Measurements from ENCODE around the gene PLPP1. TPM values are rescaled to one million over a fixed set of nuclear protein-coding genes. Genes with fewer than 3 reads are reported as not detected.

PLPP1 gene
- total and polyA plus RNA-seq, 2 experiments from 2014 or later = 39.1 to 97.1 TPM

DNA sequence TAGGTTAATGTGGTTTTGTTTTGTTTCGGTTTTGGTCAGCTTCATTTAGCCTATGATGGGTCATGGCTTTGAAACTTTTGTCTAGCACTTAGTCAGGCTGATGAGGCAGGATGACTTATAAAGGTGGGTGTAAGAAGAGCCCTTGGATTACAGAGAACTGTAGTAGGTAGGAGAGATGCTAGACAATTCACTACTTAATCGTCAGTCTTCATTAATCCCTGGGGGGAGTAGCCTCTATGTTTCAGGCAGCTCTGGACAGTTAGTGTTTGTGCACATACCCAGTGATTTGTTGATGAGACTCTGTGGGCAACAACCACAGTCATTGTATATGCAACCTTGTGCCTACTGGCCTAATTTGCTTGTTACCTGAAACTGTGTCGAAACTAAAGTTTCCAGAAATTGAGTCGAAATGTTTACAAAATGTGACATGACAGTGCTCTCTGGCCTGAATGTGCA lies 113.7 kb downstream of the PLPP1 start (continued):
- TF ChIP-seq, protein P1, sequence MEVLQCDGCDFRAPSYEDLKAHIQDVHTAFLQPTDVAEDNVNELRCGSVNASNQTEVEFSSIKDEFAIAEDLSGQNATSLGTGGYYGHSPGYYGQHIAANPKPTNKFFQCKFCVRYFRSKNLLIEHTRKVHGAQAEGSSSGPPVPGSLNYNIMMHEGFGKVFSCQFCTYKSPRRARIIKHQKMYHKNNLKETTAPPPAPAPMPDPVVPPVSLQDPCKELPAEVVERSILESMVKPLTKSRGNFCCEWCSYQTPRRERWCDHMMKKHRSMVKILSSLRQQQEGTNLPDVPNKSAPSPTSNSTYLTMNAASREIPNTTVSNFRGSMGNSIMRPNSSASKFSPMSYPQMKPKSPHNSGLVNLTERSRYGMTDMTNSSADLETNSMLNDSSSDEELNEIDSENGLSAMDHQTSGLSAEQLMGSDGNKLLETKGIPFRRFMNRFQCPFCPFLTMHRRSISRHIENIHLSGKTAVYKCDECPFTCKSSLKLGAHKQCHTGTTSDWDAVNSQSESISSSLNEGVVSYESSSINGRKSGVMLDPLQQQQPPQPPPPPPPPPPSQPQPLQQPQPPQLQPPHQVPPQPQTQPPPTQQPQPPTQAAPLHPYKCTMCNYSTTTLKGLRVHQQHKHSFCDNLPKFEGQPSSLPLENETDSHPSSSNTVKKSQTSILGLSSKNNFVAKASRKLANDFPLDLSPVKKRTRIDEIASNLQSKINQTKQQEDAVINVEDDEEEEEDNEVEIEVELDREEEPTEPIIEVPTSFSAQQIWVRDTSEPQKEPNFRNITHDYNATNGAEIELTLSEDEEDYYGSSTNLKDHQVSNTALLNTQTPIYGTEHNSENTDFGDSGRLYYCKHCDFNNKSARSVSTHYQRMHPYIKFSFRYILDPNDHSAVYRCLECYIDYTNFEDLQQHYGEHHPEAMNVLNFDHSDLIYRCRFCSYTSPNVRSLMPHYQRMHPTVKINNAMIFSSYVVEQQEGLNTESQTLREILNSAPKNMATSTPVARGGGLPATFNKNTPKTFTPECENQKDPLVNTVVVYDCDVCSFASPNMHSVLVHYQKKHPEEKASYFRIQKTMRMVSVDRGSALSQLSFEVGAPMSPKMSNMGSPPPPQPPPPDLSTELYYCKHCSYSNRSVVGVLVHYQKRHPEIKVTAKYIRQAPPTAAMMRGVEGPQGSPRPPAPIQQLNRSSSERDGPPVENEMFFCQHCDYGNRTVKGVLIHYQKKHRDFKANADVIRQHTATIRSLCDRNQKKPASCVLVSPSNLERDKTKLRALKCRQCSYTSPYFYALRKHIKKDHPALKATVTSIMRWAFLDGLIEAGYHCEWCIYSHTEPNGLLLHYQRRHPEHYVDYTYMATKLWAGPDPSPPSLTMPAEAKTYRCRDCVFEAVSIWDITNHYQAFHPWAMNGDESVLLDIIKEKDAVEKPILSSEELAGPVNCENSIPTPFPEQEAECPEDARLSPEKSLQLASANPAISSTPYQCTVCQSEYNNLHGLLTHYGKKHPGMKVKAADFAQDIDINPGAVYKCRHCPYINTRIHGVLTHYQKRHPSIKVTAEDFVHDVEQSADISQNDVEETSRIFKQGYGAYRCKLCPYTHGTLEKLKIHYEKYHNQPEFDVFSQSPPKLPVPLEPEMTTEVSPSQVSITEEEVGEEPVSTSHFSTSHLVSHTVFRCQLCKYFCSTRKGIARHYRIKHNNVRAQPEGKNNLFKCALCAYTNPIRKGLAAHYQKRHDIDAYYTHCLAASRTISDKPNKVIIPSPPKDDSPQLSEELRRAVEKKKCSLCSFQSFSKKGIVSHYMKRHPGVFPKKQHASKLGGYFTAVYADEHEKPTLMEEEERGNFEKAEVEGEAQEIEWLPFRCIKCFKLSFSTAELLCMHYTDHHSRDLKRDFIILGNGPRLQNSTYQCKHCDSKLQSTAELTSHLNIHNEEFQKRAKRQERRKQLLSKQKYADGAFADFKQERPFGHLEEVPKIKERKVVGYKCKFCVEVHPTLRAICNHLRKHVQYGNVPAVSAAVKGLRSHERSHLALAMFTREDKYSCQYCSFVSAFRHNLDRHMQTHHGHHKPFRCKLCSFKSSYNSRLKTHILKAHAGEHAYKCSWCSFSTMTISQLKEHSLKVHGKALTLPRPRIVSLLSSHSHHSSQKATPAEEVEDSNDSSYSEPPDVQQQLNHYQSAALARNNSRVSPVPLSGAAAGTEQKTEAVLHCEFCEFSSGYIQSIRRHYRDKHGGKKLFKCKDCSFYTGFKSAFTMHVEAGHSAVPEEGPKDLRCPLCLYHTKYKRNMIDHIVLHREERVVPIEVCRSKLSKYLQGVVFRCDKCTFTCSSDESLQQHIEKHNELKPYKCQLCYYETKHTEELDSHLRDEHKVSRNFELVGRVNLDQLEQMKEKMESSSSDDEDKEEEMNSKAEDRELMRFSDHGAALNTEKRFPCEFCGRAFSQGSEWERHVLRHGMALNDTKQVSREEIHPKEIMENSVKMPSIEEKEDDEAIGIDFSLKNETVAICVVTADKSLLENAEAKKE (CRISPR knock-in tag; IDR thresholded peaks at IDR 0.05) = no peak
- TF ChIP-seq STAT1 (IDR thresholded peaks at IDR 0.05; ENCODE audit: unreplicated experiment) (no peak), EZH2phosphoT487 (IDR thresholded peaks at IDR 0.05; ENCODE audit: unreplicated experiment) (no peak), CREB1 (CRISPR knock-in tag; IDR thresholded peaks at IDR 0.05; ENCODE audit: low read depth) (no peak)

DNA sequence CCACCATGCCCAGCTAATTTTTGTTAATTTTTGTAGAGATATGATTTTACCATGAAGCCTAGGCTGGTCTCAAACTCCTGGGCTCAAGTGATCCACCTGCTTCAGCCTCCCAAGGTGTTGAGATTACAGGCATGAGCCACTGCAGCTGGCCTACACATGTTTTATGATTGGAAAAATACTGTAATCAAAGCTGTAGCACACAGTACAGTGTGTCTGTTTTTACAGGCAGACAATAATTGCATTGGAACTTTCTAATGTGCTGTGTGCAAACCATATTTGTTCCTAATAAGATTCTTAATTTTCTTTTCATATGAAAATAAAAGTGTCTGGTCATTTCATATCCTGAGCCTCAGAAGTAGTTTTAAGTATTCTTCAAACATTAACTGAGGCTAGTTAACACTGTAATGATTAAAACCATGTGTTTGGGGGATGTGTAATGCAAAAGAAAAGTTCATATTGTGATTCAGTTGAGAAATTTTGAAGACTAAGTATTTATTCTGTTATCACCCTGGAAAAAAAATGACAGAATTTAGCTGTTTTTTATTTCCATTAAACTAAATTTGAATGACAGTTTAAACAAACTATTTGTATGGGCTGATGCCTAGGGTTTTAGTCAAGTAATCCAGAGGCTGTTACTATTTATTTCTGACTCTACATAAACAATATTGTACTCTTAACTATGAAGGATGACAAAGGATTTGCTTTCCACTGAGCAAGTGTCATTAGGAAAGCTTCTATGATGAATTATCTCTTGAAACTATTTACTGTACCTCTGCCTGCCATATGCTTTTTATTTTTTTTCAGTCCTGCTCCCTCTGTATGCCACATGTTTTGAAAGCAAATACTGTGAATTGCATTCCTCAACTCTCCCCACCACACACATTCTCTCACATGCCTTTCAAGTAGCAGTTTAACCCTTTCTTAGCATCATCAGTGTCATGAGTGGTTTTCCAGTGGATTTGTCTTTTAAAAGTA lies 115.5 kb downstream of the PLPP1 start:
- H2AFZ ChIP-seq = no peak overlapping the region
- Mint-ChIP-seq H3K9me3 (no peaks in the 10 kb centered on the region), H3K4me1 (peaks cover 8% of the 10 kb centered on the region; the same call in 2 of the 3 replicates), H3K36me3 (ENCODE audit: low read depth) (peaks cover 46% of the 10 kb centered on the region), H3K4me3 (no peak overlapping the region), H3K27ac (peak overlapping the region; percentile 64), H3K27me3 (ENCODE audit: insufficient read depth, low read depth, poor library complexity) (peaks cover 8% of the 10 kb centered on the region)
- H3K79me2 ChIP-seq (replicated peaks; ENCODE audit: insufficient read depth) = no peaks in the 10 kb centered on the region
- no peak overlapping the region for H3K4me2 ChIP-seq
- H3K4me3 ChIP-seq = no peak overlapping the region
- H3K9me2 ChIP-seq (ENCODE audit: insufficient read depth) = no peaks in the 10 kb centered on the region
- H4K20me1 ChIP-seq (replicated peaks; ENCODE audit: insufficient read depth) = no peaks in the 10 kb centered on the region
- peaks cover 6% of the 10 kb centered on the region; the same call in 1 of the 2 replicates for H3F3A ChIP-seq (replicated peaks; ENCODE audit: low read depth)
- TF ChIP-seq STAT1 (IDR thresholded peaks at IDR 0.05; ENCODE audit: unreplicated experiment) (no peak), CREB1 (CRISPR knock-in tag; IDR thresholded peaks at IDR 0.05; ENCODE audit: low read depth) (no peak), ZNF114 (CRISPR knock-in tag; IDR thresholded peaks at IDR 0.05) (no peak), ZNF331 (CRISPR knock-in tag; IDR thresholded peaks at IDR 0.05; ENCODE audit: low read depth) (no peak), EZH2phosphoT487 (IDR thresholded peaks at IDR 0.05; ENCODE audit: unreplicated experiment) (no peak)
- TF ChIP-seq, protein P1 (CRISPR knock-in tag; IDR thresholded peaks at IDR 0.05) = no peak
- ATAC-seq = peak; percentile 42
- H3K27me3 ChIP-seq (ENCODE audit: insufficient read depth) = no peaks in the 10 kb centered on the region
- peak; percentile 35 for DNase-seq (ENCODE audit: low spot score)
- no peak overlapping the region for H3K27ac ChIP-seq (ENCODE audit: low read depth)
- peaks cover 8% of the 10 kb centered on the region; the same call in 1 of the 2 replicates for H3K4me1 ChIP-seq (ENCODE audit: insufficient read depth)
- H3K36me3 ChIP-seq (ENCODE audit: insufficient read depth) = peaks cover 9% of the 10 kb centered on the region; the same call in 1 of the 2 replicates
